Left ventricle myocardium inferior (tissue), 1 donor: ENCODE data around the gene PRMT1. TPM values are rescaled to one million over a fixed set of nuclear protein-coding genes. Genes with fewer than 3 reads are reported as not detected.

Source experiments
- DNase-seq: peaks from one replicate; pipeline ENCODE4 v3.0.0-alpha.2; 2020
- H3K27ac ChIP-seq: fragments of 200-600 bp; replicated peaks from 2 replicates; pipeline ENCODE4 v1.8.0; 2021
- H3K27me3 ChIP-seq: fragments of 200-600 bp; 2 replicates; pipeline ENCODE4 v1.8.0; 2021; ENCODE audit warnings: low read depth
- H3K36me3 ChIP-seq: fragments of 200-600 bp; 2 replicates; pipeline ENCODE4 v1.8.0; 2021
- H3K4me1 ChIP-seq: fragments of 200-600 bp; 2 replicates; pipeline ENCODE4 v1.8.0; 2021
- H3K4me3 ChIP-seq: fragments of 200-600 bp; 2 replicates; pipeline ENCODE4 v1.8.0; 2021; ENCODE audit warnings: mild to moderate bottlenecking, moderate library complexity
- H3K9me3 ChIP-seq: fragments of 200-600 bp; replicated peaks from 2 replicates; pipeline ENCODE4 v1.8.0; 2021
- intact Hi-C: fragments of 100-400 bp; cut with micrococcal nuclease; formaldehyde crosslinking; loops from one replicate; pipeline ENCODE4 v1.11.0; 2022
- total RNA-seq: library from RNA; stranded (reverse); fragmentation: NEBNext Ultra II Directional; extraction: Animal tissue kit (Norgen Biotek cat#: 25700); gene quantifications from one replicate; pipeline ENCODE4 v1.2.1, GENCODE V29; 2021
- TF ChIP-seq, protein P1 (sequence below): fragments of 200-600 bp; IDR thresholded peaks from 2 replicates; pipeline ENCODE4 v1.8.0; 2021; ENCODE audit warnings: antibody characterized with exemption, mild to moderate bottlenecking, borderline replicate concordance
- donor health status: DM: no; HTN: yes; CAD: no; lungs with severe emphysema.

The PRMT1 gene
- total RNA-seq, 1 donor from 2014 or later = 112 TPM

DNA sequence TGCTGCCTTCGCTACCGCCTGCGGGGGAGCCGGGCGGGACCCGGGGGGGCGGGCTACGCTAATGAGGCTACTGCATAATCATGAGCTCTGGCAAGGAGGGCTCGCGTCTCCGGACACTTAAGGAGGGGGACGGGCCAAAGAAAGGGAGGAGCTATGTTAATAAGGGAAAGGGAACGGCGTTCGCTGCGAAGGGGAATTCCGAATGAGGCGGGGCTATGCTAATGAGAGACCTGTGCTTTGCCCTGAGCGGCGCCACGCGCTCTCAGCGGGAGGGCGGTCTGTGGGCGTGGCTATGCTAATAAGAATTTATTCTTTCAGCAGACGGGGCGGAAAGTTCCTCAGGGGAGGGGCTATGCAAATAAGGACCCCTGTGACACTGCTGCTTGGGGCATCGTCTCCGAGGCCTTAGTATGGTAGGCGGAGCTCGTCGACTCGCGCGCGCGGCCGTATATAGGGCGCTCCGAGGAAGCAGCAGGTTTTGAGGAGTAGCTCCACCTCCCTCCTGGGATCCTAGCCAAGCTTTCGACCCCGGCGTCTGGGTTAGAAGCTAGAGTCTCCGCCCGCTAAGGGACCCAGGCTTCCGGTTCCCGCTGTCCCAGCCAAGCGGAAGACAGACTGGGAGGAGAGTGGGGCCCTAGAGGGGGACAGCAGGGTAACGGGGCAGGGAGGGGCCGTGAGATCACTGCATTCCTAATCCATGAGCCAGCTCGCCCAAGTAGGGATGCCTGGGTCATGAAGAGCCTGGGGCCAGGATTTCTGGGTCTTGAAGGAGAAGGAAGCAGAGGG is 36.8 kb upstream of the PRMT1 start, which contains the start of gene RRAS:
RRAS (minus strand) TSS at position 31 of the 786 bp plus-strand sequence. CDS start 45 bp downstream, outside the sequence.
- Histone ChIP-seq H3K4me1 (peaks cover 87% of the 10 kb centered on the region), H3K4me3 (peak within 1 kb of the TSS; percentile 98), H3K36me3 (peaks cover 18% of the 10 kb centered on the region), H3K27ac (peak within 1 kb of the TSS; percentile 100), H3K27me3 (no peaks in the 10 kb centered on the region), H3K9me3 (no peaks in the 10 kb centered on the region)
- TF ChIP-seq, protein P1, sequence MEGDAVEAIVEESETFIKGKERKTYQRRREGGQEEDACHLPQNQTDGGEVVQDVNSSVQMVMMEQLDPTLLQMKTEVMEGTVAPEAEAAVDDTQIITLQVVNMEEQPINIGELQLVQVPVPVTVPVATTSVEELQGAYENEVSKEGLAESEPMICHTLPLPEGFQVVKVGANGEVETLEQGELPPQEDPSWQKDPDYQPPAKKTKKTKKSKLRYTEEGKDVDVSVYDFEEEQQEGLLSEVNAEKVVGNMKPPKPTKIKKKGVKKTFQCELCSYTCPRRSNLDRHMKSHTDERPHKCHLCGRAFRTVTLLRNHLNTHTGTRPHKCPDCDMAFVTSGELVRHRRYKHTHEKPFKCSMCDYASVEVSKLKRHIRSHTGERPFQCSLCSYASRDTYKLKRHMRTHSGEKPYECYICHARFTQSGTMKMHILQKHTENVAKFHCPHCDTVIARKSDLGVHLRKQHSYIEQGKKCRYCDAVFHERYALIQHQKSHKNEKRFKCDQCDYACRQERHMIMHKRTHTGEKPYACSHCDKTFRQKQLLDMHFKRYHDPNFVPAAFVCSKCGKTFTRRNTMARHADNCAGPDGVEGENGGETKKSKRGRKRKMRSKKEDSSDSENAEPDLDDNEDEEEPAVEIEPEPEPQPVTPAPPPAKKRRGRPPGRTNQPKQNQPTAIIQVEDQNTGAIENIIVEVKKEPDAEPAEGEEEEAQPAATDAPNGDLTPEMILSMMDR = no peak
- intact Hi-C loops = no loop called here
- peak; percentile 99 for DNase-seq

DNA sequence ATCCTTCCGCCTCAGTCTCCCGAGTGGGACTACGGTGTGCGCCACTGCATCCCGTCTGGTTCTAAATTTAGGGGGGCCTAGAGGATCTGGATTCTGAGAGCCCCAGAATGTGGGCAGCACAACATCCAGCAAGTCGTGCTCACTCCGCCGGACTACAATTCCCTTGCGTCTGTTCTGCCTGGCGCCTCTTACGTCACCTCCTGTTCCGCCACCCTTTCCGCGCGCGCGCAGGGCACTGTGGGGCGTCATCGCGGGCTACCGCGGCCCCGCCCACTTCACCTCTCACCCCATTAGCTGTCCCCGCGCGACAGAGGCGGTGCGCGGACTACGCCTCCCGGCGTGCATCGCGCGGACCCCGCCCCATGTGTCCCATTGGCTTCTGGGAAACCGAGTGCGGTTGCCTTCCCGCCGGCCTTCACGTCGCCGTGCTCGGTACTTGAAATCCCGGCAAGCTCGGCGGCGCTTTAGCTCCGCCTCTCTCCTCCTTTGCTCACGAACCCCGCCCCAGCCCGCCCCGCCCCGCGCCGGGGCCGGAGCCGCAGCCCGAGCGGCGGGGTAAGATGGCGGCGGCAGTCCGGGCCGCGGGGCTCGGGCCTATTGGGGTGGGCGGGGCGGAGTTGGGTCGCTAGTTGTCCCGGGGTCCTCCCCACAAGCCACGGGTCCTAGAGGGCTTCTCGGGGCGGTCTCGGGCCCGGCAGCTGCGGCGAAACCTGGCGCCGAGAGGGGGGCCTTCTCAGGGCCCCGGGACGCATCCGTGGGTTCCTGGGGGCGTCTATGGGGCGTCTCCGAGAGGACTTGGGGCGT is 35.2 kb upstream of the PRMT1 start, which contains the start of gene SCAF1:
SCAF1 (plus strand) TSS at position 522 of the 804 bp plus-strand sequence. CDS start 2,818 bp downstream, outside the sequence.
- intact Hi-C loops = no loop called here
- peak within 1 kb of the TSS; percentile 100 for H3K27ac ChIP-seq

DNA sequence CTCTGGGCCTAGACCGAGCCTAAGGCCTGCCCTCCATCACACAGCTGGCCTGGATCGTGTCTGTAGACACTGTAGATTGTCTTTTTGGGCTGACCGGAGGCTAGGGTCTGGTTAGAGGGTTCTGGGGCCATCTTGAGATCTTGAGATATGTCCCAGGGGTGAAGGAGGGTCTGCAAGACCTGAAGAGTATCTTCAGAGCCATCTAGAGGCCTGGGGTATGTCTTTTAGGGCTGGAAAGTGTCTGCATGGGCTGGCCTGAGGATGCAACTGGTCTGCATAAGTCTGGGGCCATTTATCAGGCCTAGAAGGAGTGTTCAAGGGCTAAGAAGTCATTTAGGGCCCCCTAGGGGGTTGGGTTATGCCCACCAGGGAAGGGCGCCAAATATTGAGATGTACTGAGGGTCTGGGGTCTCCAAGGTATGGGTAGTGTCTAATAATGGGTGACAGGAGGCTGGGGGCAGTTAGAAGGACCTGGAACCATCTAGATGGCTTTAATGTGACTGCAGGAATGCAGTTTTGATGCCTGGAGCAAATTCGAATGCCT is 34.5 kb upstream of the PRMT1 start:
- Histone ChIP-seq H3K9me3 (no peaks in the 10 kb centered on the region), H3K27ac (peak overlapping the region; percentile 100), H3K27me3 (no peaks in the 10 kb centered on the region), H3K4me3 (peak overlapping the region; percentile 98), H3K4me1 (peaks cover 71% of the 10 kb centered on the region), H3K36me3 (peaks cover 26% of the 10 kb centered on the region)
- TF ChIP-seq, protein P1 = no peak
- no peak for DNase-seq
- intact Hi-C loops = no loop called here

More for the DNA sequence above, 35.2 kb upstream of the PRMT1 start, which contains the start of gene SCAF1:
- TF ChIP-seq, protein P1 = no peak
- no peaks in the 10 kb centered on the region for H3K27me3 ChIP-seq
- peaks cover 19% of the 10 kb centered on the region for H3K36me3 ChIP-seq
- DNase-seq = peak; percentile 99
- H3K4me3 ChIP-seq = peak within 1 kb of the TSS; percentile 98
- H3K4me1 ChIP-seq = peaks cover 78% of the 10 kb centered on the region
- H3K9me3 ChIP-seq = no peaks in the 10 kb centered on the region

DNA sequence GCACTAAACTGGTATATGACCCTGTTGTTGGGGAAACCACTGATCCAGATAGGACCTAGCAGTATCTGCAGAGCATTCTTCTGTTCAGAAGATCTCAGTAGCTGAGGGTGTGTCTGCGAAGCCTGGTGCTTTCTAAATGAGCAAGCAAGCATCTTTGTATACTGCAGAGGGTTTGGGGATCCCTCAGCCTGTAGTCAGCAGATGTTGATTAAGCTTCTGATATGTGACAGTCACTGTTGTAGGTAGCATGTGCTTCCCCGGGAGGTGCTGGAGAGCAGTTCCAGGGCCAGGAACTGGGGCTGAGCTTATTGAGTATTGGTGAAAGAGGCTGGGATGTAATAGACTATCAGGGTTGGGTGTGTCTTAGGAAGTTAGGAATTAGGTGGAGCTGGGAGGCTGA is 33.6 kb upstream of the PRMT1 start:
- Histone ChIP-seq H3K27ac (no peak overlapping the region), H3K27me3 (no peaks in the 10 kb centered on the region), H3K36me3 (peaks cover 35% of the 10 kb centered on the region), H3K9me3 (no peaks in the 10 kb centered on the region), H3K4me1 (peaks cover 62% of the 10 kb centered on the region), H3K4me3 (peak overlapping the region; percentile 98)
- intact Hi-C loops = no loop called here
- no peak for DNase-seq
- TF ChIP-seq, protein P1 = no peak

DNA sequence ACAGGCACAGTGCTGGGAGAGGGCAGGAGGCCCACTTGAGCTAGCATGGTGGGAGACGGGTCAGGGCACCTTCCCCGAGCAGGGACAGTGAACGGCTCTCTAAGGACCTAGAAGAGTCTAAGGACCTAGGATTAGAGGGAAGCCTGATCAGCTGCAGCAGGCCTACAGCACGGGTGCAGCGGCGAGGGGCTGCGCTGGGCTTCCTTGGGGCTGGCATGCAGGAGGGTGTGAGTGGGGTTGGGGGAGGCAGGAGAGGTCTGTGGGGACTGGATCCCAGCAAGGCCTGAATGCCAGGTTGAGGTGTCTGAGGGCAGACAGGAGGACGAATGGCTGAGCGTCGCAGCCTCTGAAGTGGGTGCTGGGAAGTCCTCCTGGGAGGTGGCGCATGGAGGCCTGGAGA is 31.5 kb upstream of the PRMT1 start:
- H3K4me1 ChIP-seq = peaks cover 48% of the 10 kb centered on the region
- intact Hi-C loops = no loop called here
- H3K9me3 ChIP-seq = no peaks in the 10 kb centered on the region
- TF ChIP-seq, protein P1 = no peak
- peaks cover 56% of the 10 kb centered on the region for H3K36me3 ChIP-seq
- no peaks in the 10 kb centered on the region for H3K27me3 ChIP-seq
- DNase-seq = no peak
- no peak overlapping the region for H3K4me3 ChIP-seq
- no peak overlapping the region for H3K27ac ChIP-seq
